ENCODE data around the gene MAP4K1.
A peak's percentile ranks its signal among the peaks of the same experiment; 100 is the strongest.
"Not testable (repeated sequence)": the region's sequence is repeated elsewhere in the genome, so short reads cannot be mapped to it uniquely, and the experiment has no call there.

The MAP4K1 gene

DNA sequence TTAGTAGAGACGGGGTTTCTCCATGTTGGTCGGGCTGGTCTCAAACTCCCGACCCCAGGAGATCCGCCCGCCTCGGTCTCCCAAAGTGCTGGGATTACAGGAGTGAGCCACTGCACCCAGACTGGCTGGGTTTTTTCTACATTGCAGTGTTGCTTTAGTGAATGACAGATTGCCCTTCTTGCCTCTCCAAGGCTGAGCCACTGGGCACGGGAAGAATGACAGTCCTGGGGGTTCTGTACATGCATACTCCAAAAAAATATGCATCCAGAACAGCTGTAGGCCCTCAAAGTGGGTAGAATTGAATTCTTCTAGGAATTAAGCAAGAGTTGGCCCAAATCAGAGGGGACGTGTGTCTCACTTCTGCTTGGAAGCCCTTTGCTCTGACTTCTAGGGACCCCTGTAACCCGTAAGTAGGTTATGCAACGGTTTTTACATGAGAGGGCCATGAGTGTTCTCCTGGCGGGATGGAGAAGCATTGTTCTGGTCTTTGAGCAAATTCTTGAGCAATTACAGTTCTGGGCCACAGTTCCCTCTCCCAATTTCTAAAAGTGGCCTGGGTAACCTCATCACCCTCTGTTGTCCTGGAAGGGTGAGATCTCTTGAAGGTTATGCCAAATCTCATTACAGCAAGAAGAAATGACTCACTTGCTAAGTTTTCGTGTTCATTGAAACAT, 33.3 kb upstream of the MAP4K1 start:
- no peak for DNase-seq

DNA sequence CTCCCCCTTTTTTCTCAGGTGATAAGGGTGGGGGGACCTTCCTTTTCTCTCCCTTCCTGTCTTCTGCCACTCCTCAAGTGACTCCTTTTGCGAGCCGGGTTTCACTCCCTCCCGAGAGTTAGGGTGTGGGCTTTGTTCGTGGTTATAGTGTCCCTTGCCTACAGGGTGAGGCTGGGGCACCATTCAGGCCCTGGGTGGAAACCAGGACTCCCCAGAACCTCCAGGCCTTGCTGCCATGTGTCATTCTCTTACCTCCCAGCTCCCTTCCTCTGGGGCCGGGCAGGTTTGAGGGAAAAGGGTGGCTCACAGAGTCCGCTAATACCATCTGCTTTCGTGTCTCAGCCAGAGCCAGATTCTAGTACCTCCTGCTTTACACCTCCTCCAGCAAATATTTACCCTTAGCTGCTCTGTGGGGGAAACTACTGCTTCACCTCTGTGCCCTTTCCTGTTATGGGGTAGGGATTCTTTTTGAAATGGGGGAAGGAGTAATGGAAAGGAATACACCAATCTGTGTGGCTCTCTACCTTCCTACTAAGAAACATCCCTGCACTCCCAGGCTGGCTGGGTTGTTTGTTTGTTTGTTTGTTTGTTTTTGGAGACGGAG, 32.5 kb upstream of the MAP4K1 start:
- DNase-seq = peak; percentile 66

DNA sequence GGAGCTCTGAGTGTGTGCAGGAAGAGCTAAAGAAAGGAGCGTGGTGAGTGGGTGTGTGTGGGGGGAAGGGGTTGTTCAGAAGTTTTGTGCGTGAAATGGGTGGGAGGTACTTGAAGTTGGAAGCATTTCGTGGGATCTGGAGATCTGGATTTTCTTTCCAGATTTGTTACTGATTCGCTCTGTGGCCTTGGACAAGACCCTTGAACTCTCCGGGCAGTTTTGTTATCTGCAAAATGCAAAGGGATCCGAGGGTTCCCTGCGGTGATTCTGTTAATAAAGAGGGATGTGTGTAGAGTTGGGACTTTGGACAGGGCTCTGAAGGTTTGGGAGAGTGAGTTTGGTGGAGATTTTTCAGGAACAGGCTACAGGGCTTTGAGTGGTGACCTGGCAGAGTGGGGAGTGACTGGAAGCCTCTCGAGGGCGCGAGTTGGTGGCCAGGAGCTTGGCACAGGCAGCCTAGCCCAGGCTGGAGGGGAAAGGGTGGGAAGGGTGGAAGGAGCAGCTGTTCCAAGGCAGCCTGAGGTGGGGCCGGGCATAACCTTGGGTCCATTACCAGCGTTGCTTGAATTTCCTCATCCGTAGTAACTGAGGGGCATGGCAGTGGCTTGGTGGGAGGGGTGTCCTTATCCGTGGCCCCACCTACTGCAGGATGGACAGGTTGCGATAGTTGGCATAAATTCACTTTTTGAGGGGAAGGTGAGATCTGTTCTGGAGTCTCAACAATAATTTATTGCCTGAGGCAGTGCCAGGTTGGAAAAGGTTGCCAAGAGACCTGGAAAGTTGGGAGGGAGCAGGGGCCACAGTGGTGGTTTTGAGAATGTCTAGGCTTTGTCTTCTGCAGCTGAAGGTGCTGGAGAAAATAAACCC, 31.8 kb upstream of the MAP4K1 start:
- DNase-seq = peak; percentile 82

DNA sequence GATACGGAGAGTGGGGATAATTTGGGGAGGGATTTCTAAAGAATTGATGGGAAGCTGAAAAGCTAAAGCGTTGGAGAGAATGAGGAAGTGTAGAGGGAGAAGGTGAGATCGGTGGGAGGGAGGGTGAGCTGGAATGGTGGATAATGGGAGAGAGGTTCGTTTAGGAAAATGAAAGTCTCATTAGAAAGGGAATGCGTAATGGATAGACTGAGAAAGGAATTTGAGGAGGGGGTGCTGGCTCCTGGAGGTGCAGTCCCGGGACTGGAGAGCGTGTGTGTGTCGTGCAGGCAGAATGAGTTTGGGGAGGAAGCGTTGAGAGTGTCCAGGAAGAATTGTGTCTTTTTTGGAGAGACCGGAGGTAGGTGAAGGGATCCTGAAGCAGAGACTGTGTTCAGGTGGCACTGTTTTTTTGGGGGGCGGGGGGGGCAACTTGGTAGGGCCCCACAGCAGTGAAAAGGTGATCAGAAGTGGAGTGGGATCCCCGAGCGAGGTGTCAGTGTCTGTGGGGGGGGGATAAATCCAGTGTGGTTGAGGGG, 31.1 kb upstream of the MAP4K1 start:
- peak; percentile 48 for DNase-seq

DNA sequence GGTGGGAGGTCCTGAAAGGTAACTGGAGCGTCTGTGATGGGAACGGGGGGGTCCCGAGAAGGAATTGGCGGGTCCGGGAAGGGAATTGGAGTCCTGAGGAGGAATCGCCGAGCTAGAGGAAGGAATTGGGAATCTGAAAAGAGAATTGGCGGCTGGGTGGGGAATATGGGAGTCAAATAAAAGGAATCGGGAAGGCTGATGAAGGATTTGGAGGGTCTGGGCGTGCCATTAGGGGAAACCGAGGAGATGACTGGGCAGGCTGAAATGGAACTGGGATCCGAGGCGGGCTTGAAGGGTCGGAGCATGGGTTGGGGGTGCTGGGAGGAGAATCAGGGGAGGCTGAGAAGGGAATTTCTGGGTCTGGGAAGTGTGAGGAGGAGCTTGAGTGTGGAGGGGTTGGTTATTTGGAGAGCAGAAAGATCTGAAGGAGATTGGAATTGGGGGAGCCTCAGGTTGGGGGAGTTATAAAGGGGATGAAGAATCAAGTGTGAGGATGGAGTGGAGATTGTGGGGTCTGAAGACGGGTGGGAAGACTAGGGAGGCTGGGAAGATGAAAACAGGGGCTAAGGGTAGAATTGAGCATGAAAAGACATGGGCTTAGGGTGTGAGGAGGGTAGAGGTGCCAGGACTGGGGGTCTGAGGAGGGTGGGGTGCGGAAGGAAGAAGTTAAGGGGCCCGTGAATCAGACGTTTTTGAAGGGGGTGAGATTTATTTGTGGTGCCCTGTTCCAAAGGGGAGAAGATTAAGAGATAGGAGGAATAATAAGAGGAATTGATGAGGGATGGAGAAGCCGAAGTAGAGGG, 30.4 kb upstream of the MAP4K1 start:
- DNase-seq = peak; percentile 59

DNA sequence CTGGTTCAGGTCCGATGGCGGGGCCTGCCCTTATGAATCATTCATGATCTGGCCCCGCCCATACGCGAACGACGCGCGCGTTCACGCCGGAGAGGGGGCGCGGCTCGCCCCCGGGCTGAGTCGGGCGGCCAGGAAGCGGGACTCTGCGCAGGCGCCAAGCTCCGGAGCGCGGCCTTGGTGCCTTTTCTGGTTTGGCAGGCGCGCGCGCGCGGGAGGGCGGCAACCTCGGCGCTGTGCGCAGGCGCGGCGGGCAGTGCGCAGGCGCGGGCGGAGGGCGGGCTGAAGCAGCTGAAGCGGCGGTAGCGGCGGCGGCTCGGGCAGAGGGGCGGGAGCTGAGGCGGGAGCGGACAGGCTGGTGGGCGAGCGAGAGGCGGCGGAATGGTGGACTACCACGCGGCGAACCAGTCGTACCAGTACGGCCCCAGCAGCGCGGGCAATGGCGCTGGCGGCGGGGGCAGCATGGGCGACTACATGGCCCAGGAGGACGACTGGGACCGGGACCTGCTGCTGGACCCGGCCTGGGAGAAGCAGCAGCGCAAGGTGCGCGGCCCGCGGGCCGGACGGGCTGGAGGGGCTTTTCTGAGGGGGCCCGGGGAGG, 29.7 kb upstream of the MAP4K1 start, which contains the start of gene ACTN4:
TSS of gene ACTN4 (plus strand) at position 282 of the 598 bp plus-strand sequence. CDS start at position 379, 97 bp downstream.
- peak; percentile 99 for DNase-seq

DNA sequence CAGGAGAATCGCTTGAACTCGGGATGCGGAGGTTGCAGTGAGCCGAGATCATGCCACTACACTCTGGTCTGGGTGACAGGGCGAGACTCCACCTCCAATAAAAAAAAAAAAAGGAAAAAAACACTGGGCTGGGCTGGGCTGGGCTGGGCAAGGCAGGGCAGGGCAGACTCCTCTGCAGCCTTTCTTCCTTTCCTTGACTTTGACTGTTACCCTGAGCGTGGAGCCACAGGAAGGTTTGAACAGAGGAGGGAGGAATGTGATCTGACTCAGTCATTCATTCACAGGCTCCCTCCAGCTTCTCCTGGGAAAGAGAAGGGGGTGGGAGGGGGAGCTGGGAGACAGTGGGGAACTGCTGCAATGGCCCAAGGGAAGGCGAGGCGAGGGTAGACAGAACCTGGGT, 27.0 kb upstream of the MAP4K1 start:
- DNase-seq = no peak

DNA sequence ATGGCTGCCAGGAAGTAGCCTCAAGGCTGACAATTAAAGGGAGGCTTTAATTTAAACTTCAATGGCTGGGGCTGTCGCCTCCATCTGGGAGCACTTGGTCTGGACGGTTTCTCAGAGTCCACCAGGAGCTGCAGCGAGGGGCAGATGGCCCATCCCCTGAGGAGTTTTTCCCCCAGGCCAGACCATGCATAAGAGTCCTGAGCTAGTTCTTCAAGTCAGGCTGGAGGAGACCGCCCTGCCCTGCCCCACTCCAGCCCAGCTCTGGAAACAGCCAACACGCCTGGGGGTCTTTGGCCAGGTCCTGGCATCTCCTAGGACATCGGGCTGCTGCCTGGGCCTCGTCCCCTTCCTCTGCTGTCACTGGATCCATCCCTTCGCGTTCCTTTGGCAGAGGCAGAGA, 24.4 kb upstream of the MAP4K1 start:
- DNase-seq = no peak

DNA sequence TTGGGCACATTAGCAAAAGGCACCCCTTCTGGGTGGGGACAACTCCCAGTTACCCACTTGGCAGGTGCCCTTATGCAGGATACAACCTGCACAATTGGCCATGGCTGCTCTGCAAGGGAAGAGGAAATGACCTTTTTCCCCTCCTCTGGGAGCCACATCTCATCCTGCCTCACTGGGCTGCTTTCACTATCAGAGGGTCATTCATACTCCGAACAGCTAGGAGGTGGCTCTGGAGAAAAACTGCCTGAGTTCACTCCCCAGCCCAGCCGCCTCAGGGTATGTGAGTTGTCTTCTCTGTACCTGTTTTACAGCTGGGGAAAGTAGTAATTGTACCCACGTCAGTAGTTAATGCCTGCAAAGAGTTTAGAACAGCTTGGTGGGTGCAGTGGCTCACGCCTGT, 22.6 kb upstream of the MAP4K1 start:
- no peak for DNase-seq

DNA sequence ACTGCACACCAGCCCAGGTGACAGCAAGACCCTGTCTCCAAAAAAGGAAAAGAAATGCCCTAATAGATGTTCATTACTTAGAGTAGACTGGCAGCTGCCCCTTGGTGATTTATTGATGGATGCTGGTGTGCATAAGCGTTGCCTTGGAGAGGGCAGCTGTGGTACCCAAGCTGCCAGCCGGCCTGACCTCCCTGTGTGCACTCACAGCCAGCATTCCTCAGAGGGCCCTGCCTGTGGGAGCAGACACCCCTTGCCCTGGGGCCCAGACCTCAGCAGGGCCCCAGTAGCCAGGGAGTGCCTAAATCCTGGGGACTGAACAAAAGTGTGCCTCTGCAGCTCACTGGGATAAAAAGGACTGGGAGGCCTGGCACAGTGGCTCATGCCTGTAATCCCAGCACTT, 21.9 kb upstream of the MAP4K1 start:
- DNase-seq = no peak

DNA sequence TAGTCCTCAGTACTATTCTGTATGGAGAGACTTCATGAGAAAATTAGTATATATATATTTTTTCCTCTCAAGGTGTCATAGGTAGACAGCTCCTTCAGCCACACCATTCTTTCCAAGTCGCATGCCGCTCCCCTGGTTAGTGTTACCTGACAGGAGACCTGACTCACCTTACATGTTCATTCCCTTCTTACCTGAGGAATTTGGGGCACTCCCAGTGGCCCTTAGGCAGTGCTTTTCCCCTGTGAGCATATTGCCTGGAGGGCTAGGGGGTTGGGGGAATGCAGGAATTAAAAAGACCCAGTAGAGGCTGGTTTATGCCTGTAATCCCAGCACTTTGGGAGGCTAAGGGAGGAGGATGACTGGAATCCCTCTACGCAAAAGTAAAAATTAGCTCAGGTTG, 20.7 kb upstream of the MAP4K1 start:
- DNase-seq = no peak

DNA sequence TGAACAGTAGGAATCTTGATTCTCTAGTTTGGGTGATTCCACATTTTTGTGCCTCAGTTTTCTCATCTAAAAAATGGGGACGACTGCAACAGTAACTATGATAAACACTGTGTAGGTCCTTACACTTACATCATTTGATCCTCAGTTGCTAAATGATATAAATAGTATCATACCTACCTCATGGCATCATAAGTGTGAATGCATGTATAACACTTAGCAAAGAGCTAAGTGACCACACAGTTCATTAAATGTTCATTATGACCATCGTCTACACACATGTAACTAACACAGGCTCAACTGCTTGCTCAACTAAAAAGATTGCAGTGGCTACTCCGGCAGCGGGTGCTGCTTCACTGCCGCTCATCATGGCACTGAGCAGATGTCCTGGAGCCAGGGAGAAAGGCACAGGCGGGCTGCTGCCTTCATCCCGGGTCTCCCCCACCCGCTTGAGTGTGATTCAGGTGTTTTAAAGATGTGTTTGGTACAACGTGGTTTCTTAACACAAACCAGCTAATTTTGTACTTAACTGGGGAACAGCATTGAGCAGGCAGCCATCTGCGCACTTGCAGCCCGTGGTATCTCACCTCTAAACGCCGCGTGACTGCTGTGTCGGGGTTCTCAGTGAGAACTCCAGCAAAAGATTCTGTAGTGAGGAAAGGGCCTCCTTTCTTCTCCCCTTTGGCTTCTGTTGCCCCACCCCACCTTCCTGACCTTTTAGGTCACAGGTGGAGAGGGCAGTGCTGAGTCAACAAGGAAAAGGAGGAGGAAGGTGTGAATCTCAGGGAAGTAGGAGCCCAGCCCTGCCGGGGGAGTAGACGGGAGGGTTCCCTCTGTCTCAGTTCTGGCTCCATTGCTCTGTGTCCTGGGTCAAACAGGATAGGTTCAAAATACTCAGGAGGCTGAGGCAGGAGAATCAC, 18.0 kb upstream of the MAP4K1 start:
- no peak for DNase-seq

DNA sequence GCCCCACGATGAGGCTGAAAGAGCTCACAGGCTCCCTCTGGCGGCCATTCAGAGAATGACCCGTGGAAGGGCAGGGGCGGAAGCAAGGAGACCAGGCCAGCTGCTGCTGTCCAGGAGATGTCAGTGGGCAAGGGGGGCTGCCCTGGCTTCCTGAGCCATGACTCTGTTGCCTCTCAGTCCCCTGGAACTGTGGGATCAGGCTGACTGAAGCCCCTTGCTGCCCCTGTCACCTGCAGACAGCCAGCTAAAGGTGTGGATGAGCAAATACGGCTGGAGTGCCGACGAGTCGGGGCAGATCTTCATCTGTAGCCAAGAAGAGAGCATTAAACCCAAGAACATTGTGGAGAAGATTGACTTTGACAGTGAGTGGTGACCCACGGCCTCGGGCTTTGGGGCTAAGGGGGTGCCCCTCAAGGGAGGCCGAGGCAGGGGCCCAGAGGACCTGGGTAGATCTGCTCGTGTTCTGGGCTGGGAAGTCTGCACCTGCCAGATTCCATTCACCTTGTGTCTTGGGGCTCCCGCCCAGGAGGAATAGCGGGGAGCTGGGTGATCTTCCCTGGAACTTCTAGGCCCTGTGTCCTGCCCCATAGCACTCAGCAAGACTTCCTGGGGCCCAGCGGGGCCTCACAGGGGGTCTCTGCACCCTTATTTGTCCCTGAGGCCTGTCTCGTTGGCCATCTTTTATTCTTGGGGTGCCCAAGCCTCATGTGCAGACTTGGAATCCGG, 17.2 kb upstream of the MAP4K1 start:
- peak; percentile 60 for DNase-seq

DNA sequence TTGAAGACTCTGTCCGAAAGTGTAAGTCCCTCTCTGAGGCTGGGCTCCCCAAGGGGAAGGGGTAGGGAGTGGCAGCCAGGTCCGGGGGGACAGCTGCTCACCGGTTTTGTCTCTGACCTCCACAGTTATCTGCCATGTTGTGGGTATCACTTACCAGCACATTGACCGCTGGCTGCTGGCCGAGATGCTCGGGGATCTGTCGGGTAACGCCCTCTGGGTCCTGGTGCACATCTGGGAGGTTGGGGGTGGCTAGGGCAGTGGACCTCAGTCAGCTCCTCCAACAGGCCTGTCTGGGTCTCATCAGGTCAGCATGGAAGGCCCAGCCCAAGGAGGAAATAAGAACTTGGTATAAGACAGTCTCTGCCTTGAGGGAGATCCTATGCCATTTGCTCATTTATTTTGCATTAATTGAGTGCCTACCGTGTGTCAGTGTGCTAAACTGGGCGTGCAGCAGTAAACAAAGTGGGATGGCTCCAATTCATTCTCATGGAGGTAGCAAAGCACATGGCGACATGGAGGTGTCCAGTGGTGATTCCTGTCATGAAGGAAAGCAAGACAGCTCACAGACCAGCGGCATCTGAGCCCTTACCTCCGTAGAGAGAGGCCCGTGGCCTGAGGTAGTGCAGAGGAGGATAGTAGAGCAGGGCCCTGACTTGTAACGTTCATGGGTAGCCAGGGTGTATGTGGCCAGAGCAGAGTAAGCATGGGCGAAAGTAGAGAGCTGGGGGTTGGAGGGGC, 14.9 kb upstream of the MAP4K1 start:
- DNase-seq = no peak

DNA sequence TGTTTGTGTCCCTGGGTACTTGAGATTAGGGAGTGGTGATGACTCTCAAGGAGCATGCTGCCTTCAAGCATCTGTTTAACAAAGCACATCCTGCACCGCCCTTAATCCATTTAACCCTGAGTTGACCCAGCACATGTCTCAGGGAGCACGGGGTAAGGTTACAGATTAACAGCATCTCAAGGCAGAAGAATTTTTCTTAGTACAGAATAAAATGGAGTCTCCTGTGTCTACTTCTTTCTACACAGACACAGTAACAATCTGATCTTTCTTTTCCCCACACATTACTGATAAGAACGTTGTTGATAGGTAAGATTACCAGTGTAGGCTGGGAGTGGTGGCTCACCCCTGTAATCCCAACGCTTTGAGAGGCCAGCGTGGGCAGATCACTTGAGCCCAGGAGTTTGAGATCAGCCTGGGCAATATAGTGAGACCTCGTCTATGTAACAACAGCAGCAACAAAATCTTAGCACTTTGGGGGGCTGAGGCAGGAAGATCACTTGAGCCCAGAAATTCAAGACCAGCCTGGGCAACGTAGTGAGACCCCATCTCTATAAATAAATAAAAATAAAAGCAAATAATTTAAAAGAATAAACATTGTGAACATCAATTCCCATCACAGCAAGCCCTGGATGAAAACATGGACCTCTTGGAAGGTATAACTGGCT, 14.2 kb upstream of the MAP4K1 start:
- not testable (repeated sequence) for DNase-seq

DNA sequence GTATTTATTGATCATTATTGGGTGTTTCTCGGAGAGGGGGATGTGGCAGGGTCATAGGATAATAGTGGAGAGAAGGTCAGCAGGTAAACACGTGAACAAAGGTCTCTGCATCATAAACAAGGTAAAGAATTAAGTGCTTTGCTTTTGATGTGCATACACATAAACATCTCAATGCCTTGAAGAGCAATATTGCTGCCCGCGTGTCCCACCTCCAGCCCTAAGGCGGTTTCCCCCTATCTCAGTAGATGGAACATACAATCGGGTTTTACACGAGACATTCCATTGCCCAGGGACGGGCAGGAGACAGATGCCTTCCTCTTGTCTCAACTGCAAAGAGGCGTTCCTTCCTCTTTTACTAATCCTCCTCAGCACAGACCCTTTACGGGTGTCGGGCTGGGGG, 13.5 kb upstream of the MAP4K1 start:
- DNase-seq = not testable (repeated sequence)

DNA sequence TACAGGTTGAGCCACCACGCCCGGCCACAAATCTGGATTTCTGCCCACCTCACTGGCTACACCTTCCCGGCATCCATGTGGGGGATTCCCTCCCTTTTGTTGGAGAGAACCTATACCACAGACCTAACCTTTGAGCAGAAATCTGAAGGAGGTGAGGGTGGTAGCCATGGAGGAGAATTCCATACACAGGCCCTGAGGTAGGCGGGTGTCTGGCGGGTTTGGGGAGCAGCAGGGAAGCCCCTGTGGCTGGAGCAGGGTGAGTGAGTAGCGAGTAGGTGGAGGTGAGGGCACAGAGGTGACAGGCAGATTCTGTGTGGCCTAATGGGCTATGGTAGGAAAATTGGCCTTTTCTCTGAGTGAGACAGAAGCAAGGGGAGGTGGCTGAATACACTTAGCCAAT, 11.8 kb upstream of the MAP4K1 start:
- no peak for DNase-seq

DNA sequence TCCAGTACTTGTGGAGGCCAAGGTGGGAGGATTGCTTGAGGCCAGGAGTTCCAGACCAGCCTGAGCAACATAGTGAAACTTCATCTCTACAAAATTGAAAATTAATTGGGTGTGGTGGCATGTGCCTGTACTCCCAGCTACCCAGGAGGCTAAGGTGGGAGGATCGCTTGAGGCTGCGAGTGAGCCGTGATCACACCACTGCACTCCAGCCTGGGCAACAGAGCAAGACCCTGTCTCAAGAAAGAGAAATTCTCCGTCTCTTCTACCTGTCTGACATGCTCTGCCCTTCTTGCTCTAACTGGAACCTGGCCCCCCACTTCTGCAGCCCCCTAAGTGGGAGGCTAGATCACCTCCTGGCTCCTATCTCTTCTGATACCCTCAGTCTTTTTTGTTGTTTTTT, 8.6 kb upstream of the MAP4K1 start:
- DNase-seq = no peak

DNA sequence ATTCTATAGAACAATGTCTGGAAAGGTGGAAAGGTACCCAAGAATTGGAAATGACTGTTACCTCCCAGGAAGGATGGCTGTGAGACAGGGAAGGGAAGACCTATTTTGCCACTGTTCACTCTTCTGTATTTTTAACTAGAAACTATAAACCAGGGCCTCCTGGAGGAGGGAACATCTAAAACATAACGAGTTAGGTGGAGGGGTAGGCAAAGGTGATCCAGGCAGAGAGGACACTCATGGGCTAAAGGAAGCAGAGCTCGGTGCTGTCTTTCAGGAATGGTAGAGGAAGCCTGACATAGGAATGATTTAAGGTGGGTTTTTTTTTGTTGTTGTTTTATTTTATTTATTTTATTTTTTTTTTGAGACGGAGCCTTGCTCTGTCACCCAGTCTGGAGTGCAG, 7.1 kb upstream of the MAP4K1 start:
- DNase-seq = no peak

All from NCI-H69 (cell line).